Measurements from ENCODE around the gene FKBP1C. TPM values are rescaled to one million over a fixed set of nuclear protein-coding genes. Genes with fewer than 3 reads are reported as not detected.

The FKBP1C gene
- total RNA-seq, 2 experiments from 2014 or later = 1.5 to 1.7 TPM

DNA sequence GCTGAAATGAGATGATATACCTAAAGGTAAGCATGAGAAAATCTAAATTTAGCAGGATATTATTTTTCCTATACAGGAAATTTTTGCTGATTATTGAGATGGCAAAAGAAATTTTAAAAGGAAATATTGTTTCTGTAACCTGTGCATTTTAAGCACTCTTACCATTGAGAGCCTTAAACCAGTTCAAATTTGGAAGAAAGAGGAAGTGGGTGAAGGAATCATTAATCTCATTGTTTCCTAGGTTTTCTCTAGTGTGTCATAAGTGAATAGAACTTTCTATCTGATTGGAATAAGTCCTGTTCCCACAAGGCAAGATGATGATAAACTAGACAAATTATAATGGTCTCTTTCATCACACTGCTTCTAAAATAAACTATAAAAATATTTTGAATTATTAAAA, 22.4 kb upstream of the FKBP1C start:
- no peaks in the 10 kb centered on the region for H3K9me3 Mint-ChIP-seq
- POLR2A ChIA-PET = no interaction called here
- intact Hi-C loops (cut with micrococcal nuclease) = no loop called here
- H3K27ac Mint-ChIP-seq = no peak overlapping the region
- no peak overlapping the region for H3K4me3 Mint-ChIP-seq
- TF ChIP-seq, protein P1, sequence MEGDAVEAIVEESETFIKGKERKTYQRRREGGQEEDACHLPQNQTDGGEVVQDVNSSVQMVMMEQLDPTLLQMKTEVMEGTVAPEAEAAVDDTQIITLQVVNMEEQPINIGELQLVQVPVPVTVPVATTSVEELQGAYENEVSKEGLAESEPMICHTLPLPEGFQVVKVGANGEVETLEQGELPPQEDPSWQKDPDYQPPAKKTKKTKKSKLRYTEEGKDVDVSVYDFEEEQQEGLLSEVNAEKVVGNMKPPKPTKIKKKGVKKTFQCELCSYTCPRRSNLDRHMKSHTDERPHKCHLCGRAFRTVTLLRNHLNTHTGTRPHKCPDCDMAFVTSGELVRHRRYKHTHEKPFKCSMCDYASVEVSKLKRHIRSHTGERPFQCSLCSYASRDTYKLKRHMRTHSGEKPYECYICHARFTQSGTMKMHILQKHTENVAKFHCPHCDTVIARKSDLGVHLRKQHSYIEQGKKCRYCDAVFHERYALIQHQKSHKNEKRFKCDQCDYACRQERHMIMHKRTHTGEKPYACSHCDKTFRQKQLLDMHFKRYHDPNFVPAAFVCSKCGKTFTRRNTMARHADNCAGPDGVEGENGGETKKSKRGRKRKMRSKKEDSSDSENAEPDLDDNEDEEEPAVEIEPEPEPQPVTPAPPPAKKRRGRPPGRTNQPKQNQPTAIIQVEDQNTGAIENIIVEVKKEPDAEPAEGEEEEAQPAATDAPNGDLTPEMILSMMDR (IDR thresholded peaks at IDR 0.05) = no peak
- ATAC-seq = no peak
- no peak for DNase-seq
- no peaks in the 10 kb centered on the region for H3K27me3 Mint-ChIP-seq
- CTCF ChIA-PET = no interaction called here
- H3K36me3 Mint-ChIP-seq (ENCODE audit: low read depth) = no peaks in the 10 kb centered on the region
- H3K4me1 Mint-ChIP-seq (ENCODE audit: low read depth) = no peaks in the 10 kb centered on the region

DNA sequence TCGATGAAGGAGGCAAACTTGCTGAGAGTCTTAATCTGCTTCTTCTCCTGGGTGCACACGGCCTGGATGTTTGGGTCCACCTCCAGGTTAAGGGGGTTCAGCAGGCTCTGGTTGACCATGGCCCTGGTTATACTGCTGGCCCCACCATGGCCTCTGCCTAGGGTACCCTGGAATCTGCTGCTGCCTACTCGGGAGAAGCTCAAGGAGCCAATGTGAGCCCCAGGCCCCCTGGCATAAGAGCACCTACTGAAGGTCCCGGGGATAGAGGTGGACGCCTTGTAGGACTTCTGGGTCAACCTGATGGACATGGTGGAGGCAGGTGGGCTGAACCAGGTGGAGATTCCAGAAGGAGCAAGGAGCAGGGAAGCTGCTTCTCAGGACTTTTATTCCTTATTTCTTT, 17.9 kb upstream of the FKBP1C start:
- ATAC-seq = no peak
- H3K27ac Mint-ChIP-seq = no peak overlapping the region
- peaks cover 4% of the 10 kb centered on the region for H3K9me3 Mint-ChIP-seq
- H3K4me1 Mint-ChIP-seq (ENCODE audit: low read depth) = no peaks in the 10 kb centered on the region
- ChIA-PET POLR2A (no interaction called here), CTCF (interaction anchor here (1.4 kb wide), 1 partner anchor 12 kb away, joined by 3 read pairs; no protein-coding TSS in a partner anchor)
- TF ChIP-seq, protein P1 (IDR thresholded peaks at IDR 0.05) = no peak
- no peak overlapping the region for H3K4me3 Mint-ChIP-seq
- no peaks in the 10 kb centered on the region for H3K27me3 Mint-ChIP-seq
- H3K36me3 Mint-ChIP-seq (ENCODE audit: low read depth) = no peaks in the 10 kb centered on the region
- no peak for DNase-seq
- intact Hi-C loops (cut with micrococcal nuclease) = no loop called here

DNA sequence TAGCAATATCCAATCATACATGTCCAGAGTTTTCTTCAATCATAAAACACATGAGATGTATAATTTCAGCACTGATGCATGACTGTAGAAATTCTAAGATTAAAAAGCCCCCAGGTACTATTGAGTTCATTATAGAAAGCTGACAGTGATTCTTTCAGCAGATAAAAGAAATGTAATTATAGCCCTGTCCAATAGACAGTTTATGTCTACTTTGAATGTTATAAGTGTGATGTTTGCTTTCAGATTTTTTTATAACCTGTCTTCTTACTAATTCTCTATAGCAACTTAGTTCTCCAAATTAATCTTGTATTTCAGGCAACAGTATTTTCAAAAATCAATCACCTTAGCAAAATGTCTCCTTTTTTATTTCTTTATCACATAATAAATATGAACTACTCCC, 13.5 kb upstream of the FKBP1C start:
- peaks cover 9% of the 10 kb centered on the region for H3K9me3 Mint-ChIP-seq
- POLR2A ChIA-PET = no interaction called here
- H3K4me3 Mint-ChIP-seq = no peak overlapping the region
- no peaks in the 10 kb centered on the region for H3K36me3 Mint-ChIP-seq (ENCODE audit: low read depth)
- CTCF ChIA-PET = no interaction called here
- no peak overlapping the region for H3K27ac Mint-ChIP-seq
- intact Hi-C loops (cut with micrococcal nuclease) = no loop called here
- ATAC-seq (no peak), DNase-seq (no peak)
- TF ChIP-seq, protein P1 (IDR thresholded peaks at IDR 0.05) = no peak
- no peaks in the 10 kb centered on the region for H3K4me1 Mint-ChIP-seq (ENCODE audit: low read depth)
- no peaks in the 10 kb centered on the region for H3K27me3 Mint-ChIP-seq

DNA sequence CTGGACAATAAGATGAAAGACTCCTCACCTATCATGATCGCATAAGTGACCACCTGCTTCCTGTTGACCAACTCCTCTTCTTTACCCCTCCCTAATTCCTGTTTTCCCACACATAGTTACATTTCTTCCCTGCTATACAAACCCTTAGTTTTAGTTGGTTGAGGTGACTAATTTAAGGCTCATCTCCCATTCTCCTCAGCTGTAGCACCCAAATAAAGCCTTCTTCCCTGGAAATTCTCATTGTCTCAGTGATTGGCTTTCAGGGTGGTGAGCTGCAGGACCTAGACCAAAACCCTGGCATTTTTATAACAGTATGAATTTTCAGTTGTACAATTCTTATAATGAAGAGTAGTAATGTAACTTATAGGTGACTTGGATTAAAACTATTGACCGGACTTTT, 2.1 kb downstream of the FKBP1C start:
- TF ChIP-seq, protein P1 (IDR thresholded peaks at IDR 0.05) = no peak
- Mint-ChIP-seq H3K27ac (no peak overlapping the region), H3K4me1 (ENCODE audit: low read depth) (no peaks in the 10 kb centered on the region), H3K36me3 (ENCODE audit: low read depth) (no peaks in the 10 kb centered on the region), H3K4me3 (no peak overlapping the region), H3K27me3 (no peaks in the 10 kb centered on the region), H3K9me3 (peaks cover 17% of the 10 kb centered on the region)
- intact Hi-C loops (cut with micrococcal nuclease) = no loop called here
- no peak for ATAC-seq
- ChIA-PET POLR2A (no interaction called here), CTCF (no interaction called here)
- no peak for DNase-seq

DNA sequence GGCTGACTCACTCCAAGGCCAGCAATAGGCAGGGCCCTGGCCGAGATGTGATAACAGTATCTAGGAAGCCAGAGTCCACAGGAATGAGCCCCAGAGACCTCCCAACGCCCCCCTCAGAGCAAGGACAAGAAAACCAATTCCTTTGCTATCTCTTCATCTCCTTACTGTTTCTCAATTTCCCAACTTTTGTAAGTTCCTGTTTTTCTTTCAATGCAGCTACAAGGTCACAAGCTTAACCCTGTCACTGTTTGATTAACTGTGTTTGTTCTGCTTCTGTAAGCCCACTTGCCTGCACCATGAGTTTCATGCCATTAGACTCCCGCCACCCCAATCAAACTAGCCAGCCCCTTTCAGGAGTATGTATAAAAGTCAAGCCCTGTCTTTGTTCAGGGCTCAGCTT, 3.5 kb downstream of the FKBP1C start:
- Mint-ChIP-seq H3K9me3 (peaks cover 17% of the 10 kb centered on the region), H3K4me3 (no peak overlapping the region), H3K4me1 (ENCODE audit: low read depth) (no peaks in the 10 kb centered on the region), H3K36me3 (ENCODE audit: low read depth) (no peaks in the 10 kb centered on the region), H3K27ac (no peak overlapping the region), H3K27me3 (no peaks in the 10 kb centered on the region)
- CTCF ChIA-PET = no interaction called here
- ATAC-seq = no peak
- POLR2A ChIA-PET = no interaction called here
- TF ChIP-seq, protein P1 (IDR thresholded peaks at IDR 0.05) = no peak
- intact Hi-C loops (cut with micrococcal nuclease) = no loop called here
- DNase-seq = no peak

Data from activated CD8-positive, alpha-beta T cell treated with anti-CD3 and anti-CD28 coated beads for 36 hours (primary cell).